HG02970 (cell line): ENCODE measurements around the gene CLDN34.
A peak's percentile ranks its signal among the peaks of the same experiment; 100 is the strongest.

ENCODE experiments used
- ATAC-seq: cut with Tn5 transposase; IDR thresholded peaks from one replicate; pipeline ENCODE4 v1.9.1; 2021; ENCODE audit warnings: mild to moderate bottlenecking, moderate library complexity, moderate number of reproducible peaks; ENCODE audit not compliant: unreplicated experiment, low FRiP score

CLDN34 gene

GRCh38 chrX:9977635-9978034, 10.5 kb downstream of the CLDN34 start:
- no peak for ATAC-seq

DNA sequence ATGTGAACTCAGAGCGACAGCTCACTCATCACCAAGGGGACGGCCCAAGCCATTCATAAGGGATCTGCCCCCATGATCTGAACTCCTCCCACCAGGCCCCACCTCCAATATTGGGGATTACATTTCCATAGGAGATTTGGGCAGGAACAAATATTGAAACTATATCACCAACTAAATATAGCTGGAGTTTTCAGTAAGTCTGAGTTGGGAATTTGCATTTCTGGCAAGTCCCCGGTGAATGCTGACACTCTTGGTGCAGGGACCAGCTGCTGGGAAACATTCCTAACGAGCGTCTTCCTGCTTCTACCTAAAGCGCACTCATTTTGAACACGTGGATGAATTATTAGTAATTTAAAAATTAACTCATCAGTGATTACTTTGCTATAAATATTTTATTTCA, 13.2 kb downstream of the CLDN34 start:
- no peak for ATAC-seq

DNA sequence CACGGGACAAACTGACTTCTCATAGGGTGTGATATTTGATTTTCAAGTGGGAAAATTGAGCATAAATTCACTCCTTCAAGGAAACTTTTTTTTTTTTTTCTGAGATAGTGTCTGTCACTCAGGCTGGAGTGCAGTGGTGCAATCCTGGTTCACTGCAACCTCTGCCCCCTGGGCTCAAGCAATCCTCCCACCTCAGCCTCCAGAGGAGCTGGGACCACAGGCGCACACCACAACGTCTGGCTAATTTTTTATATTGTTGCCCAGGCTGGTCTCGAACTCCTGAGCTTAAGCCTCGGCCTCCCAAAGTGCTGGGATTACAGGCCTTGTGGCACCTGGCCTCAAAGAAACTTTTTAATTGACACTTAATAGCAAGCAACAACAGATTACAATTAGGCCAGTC, 13.8 kb downstream of the CLDN34 start:
- no peak for ATAC-seq

DNA sequence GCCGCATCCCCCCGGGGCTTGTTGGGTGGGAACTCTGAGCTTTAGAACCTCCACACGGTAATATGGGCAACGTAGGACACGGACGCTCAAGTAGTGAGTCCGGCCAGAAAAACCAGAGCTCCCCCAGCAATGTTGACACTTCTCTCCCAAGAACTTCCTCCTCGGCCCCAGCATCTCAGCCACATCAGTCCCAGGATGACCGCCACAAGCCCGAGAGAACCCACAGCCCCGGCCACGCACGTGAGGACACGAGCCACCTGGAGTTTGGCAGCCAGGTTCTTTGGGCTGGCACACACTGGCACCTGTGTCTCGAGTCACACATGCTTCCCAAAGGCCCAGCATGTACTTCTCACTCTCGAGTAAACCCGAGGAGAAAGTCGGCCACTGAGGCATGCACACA, 16.3 kb downstream of the CLDN34 start:
- ATAC-seq = no peak

DNA sequence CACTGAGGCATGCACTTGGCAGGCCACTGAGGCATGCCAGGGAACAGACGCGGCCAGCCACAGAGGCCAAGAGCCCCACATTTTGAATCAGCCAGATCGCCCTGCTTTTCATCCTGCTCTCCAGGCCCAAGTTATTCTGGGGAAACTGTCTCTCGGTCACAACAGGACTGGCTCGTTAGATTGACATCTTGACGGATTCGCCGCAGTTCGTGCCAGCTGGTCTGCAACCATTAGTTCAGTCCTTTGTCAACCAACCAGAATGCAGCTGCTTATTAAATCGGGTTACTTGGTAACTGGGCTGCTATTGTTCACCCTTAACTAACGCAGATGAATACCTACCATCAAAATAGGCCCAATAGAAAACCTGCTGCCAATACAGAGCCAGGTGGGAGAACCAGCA, 16.7 kb downstream of the CLDN34 start:
- no peak for ATAC-seq

GRCh38 chrX:9988762-9989161, 21.6 kb downstream of the CLDN34 start:
- ATAC-seq = no peak

GRCh38 chrX:9992061-9992460, 24.9 kb downstream of the CLDN34 start:
- ATAC-seq = no peak

DNA sequence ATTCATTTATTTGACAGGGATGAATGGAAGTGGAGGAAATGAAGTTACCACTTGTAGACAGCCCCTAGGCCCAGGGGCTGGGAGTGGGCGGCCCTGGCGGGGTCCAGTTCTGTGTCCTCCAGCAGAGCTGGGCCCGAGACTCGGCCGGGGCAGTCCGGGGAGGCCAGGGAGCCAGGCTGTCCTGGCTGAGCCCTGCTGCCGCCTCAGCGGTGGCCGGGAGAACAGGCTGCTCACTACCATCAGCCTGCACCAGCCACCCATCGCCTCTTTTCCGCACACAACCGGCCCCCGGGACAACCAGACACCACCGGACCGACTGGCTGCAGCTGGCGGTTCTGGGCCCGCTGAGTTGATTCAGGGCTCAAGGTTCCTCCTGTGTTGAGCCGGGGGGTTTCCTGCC, 25.6 kb downstream of the CLDN34 start:
- no peak for ATAC-seq

GRCh38 chrX:9995855-9996339, 28.7 kb downstream of the CLDN34 start:
- peak; percentile 60 for ATAC-seq

GRCh38 chrX:9997041-9997440, 29.9 kb downstream of the CLDN34 start:
- ATAC-seq = no peak

DNA sequence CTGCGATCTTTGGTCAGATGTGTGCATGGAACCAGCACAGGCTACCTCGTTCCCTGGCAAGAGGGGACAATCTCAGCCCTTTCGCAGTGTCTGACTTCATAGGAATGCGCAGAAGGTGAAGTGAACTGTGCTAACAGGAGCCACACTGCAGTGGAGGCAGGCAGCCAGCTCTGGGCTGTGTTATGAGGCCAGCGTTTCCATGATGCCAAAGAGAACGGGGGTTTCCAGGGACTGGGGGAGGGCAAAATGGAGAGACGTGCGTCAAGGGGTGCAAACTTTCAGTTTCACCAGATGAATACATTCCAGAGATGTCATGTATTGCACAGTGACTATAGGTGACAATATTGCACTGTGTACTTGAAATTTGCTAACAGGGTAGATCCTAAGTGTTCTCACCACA, 30.4 kb downstream of the CLDN34 start:
- ATAC-seq = no peak

- no peak for ATAC-seq
Observed at GRCh38 chrX:10001496-10001895, 34.3 kb downstream of the CLDN34 start.

- ATAC-seq = no peak
Observed at GRCh38 chrX:10004832-10005475, 37.8 kb downstream of the CLDN34 start.

DNA sequence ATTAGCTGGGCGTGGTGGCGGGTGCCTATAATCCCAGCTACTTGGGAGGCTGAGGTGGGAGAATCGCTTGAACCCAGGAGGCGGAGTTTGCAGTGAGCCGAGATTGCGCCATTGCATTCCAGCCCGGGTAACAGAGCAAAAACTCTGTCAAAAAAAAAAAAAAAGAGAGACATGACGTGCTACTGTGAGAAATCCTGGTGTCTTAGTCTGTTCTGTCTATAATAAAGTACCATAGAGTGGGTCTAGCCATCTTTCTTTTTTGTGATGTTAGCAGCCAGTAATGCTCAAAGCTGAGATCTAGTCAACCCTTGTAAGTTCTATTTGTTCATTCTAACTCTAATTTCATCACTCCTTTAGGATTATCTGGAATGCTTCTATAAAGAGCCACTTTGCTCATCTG, 38.9 kb downstream of the CLDN34 start:
- ATAC-seq = no peak

- ATAC-seq = no peak
Observed at GRCh38 chrX:10006770-10007169, 39.6 kb downstream of the CLDN34 start.

DNA sequence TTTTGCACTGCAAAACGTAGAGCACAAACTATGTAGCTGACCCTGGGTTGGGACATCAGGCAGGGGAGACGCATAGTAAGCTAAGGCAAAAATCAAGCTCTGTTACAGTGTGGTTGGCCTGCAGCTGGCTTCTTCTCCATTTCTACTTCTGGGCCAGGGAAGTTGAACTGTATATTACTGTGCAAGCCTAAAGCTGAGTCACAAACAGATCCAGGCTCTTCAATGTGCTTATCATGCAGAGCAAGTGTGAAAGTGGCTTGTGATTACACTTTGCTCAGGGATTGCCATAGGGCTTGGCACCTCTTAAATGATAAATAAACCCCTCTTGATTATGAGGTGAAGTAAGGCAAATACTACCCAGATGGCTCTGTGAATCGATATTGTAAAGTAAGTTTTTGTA, 40.5 kb downstream of the CLDN34 start:
- no peak for ATAC-seq

GRCh38 chrX:10008483-10009056, 41.4 kb downstream of the CLDN34 start:
- no peak for ATAC-seq

DNA sequence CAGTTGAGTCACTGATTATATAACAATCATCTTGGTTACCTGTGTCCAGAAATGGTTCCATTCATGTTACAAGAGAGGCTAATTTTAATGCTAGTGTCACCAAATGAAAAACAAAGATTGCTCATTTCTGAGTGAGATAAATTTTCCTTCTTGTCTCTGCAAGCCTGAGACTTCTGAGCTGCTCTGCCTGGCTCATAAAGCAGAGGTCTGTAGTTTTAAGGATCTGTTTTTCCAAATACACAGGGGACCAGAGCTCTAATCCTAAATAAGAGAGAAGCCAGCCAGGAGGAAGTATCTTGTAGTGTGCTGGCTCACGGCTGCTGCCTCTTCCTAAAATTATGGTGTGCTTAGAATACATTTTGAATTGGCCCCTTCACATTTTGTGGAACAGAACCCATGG, 42.6 kb downstream of the CLDN34 start:
- ATAC-seq = no peak

GRCh38 chrX:10010686-10011085, 43.5 kb downstream of the CLDN34 start:
- ATAC-seq = no peak

GRCh38 chrX:10011261-10011931, 44.2 kb downstream of the CLDN34 start:
- ATAC-seq = no peak

- no peak for ATAC-seq
Observed at GRCh38 chrX:10011991-10012390, 44.8 kb downstream of the CLDN34 start.
